Suprapubic skin (tissue), 3 donors: ENCODE measurements around the gene PRLHR.

ENCODE experiments used
- EP300 ChIP-seq: sonication (generic); formaldehyde crosslinking; IDR thresholded peaks from one replicate; pipeline ENCODE4 v1.6.1; 2017; ENCODE audit warnings: antibody characterized with exemption
- POLR2A ChIP-seq, 2 donors: fragments of 450-650 bp; IDR thresholded peaks; one replicate each; pipeline ENCODE4 v1.6.1; 2017; ENCODE audit warnings: antibody characterized with exemption in 2 of 2, mild to moderate bottlenecking in 2 of 2, moderate library complexity in 2 of 2
- TF ChIP-seq, protein P1 (sequence below), 2 donors: fragments of 200-600 bp in 1 of 2; fragments of 450-650 bp in 1 of 2; sonication (generic) in 1 of 2; IDR thresholded peaks; one replicate each; pipeline ENCODE4 v1.5.1; 2016 to 2019; ENCODE audit warnings: antibody characterized with exemption in 2 of 2, mild to moderate bottlenecking in 1 of 2, moderate library complexity in 1 of 2

DNA sequence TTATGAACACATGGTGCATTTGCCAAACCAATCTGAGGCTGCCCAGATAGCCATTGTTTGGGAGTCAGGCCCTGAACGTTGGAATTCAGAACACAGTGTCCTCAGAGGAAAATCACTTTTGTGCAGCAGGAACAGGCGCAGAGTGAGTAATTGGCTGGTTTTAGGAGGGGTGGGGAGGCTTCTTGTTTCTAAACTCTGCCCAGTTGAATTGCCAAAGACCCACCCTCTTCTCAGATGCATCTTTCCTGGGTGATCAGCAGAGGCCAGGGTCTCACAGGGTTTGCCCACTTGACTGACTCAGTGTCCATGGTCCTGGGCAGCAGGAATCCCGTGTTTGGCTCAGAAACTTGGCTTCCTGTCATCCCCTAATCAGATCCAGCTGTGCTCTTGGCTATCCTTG lies 24.3 kb downstream of the PRLHR start:
- TF ChIP-seq, protein P1, sequence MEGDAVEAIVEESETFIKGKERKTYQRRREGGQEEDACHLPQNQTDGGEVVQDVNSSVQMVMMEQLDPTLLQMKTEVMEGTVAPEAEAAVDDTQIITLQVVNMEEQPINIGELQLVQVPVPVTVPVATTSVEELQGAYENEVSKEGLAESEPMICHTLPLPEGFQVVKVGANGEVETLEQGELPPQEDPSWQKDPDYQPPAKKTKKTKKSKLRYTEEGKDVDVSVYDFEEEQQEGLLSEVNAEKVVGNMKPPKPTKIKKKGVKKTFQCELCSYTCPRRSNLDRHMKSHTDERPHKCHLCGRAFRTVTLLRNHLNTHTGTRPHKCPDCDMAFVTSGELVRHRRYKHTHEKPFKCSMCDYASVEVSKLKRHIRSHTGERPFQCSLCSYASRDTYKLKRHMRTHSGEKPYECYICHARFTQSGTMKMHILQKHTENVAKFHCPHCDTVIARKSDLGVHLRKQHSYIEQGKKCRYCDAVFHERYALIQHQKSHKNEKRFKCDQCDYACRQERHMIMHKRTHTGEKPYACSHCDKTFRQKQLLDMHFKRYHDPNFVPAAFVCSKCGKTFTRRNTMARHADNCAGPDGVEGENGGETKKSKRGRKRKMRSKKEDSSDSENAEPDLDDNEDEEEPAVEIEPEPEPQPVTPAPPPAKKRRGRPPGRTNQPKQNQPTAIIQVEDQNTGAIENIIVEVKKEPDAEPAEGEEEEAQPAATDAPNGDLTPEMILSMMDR (IDR thresholded peaks at IDR 0.05), result no peak
- TF ChIP-seq POLR2A (IDR thresholded peaks at IDR 0.05), result no peak
- TF ChIP-seq EP300, result no peak
